ENCODE results near the gene COX4I1.
A peak's percentile ranks its signal among the peaks of the same experiment; 100 is the strongest.

DNA sequence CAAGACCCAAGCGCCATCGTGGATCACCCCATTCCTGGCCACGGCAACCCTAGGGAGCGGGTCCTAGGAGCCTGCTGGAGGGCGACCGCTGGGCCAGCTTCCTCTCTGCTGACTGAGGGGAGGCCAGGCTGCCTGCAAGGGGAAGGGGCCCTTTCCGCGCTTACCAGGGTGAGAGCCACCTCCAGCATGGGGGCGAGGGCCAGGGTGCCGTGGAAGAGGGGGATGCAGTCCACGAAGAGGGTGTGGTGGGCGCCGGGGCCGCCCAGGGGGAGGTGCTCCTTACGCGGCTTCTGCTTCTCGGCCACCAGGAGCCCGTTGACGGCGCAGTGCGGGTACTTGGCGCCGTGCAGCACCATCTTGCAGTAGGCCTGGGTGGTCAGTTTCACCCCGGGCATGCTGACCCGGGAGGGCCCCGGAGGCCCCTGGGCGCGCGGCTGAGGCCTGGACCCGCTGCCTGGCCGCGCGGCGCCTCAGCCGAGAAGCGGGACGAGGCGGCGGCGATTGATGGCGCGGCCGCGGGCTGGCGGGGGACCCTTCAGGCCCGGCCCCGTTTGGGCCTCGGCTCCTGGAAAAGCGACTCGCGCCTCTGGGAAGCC lies 496 bp upstream of the COX4I1 start:
- TF ChIP-seq EZH2 (IDR thresholded peaks at IDR 0.05; ENCODE audit: borderline replicate concordance, low read depth, low read length, severe bottlenecking), result no peak
- TF ChIP-seq, protein P1, sequence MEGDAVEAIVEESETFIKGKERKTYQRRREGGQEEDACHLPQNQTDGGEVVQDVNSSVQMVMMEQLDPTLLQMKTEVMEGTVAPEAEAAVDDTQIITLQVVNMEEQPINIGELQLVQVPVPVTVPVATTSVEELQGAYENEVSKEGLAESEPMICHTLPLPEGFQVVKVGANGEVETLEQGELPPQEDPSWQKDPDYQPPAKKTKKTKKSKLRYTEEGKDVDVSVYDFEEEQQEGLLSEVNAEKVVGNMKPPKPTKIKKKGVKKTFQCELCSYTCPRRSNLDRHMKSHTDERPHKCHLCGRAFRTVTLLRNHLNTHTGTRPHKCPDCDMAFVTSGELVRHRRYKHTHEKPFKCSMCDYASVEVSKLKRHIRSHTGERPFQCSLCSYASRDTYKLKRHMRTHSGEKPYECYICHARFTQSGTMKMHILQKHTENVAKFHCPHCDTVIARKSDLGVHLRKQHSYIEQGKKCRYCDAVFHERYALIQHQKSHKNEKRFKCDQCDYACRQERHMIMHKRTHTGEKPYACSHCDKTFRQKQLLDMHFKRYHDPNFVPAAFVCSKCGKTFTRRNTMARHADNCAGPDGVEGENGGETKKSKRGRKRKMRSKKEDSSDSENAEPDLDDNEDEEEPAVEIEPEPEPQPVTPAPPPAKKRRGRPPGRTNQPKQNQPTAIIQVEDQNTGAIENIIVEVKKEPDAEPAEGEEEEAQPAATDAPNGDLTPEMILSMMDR (IDR thresholded peaks at IDR 0.05; ENCODE audit: borderline replicate concordance, extremely low read depth, low read length, poor library complexity, severe bottlenecking), result peak; percentile 8

All from DND-41 (cell line).